MG63 (cell line): ENCODE data around the gene AGPS. TPM values are rescaled to one million over a fixed set of nuclear protein-coding genes. Genes with fewer than 3 reads are reported as not detected.

Experiments used
- total RNA-seq: library from RNA; depleted of rRNA; stranded (reverse); fragments of >200 nt; shearing (Covaris generic); gene quantifications from 2 replicates; pipeline ENCODE4 v1.2.3, GENCODE V29; 2014; ENCODE audit warnings: low replicate concordance; rRNA removed

AGPS gene
- total RNA-seq, 1 experiment from 2014 or later = 31.0 TPM

Other genes with a start within 250 kb of the AGPS start
- 21.1 and 36.5 TPM in 2 replicates for gene HNRNPA3, start 180.0 kb upstream of the AGPS start, total RNA-seq
- gene NFE2L2, start 128.0 kb upstream of the AGPS start, total RNA-seq = 71.7 and 97.4 TPM in 2 replicates